ENCODE measurements around the gene PNPLA3.

GRCh38 chr22:43876866-43877509, 46.6 kb upstream of the PNPLA3 start:
- TF ChIP-seq CTCF (IDR thresholded peaks at IDR 0.05; ENCODE audit: low read depth, low read length, poor library complexity, severe bottlenecking) (no peak), EZH2phosphoT487 (IDR thresholded peaks at IDR 0.05; ENCODE audit: borderline replicate concordance, low read length) (no peak)
